Measurements from ENCODE around the gene CD276.

Gene CD276

GRCh38 chr15:73680549-73680948, 3.6 kb upstream of the CD276 start:
- TF ChIP-seq EZH2phosphoT487 (IDR thresholded peaks at IDR 0.05; ENCODE audit: borderline replicate concordance, low read length) (no peak), CTCF (IDR thresholded peaks at IDR 0.05; ENCODE audit: low read depth, low read length, poor library complexity, severe bottlenecking) (no peak)
- no peaks in the 10 kb centered on the region for H3K36me3 ChIP-seq (ENCODE audit: control insufficient read depth, low read length)
- H3K27ac ChIP-seq (ENCODE audit: low read depth, low read length): no peak overlapping the region
- peaks cover 5% of the 10 kb centered on the region; the same call in 1 of the 2 replicates for H3K27me3 ChIP-seq (ENCODE audit: control insufficient read depth, low read length)
- no peaks in the 10 kb centered on the region for H3K9me2 ChIP-seq (replicated peaks; ENCODE audit: control insufficient read depth, low read length)
- no peaks in the 10 kb centered on the region for H3K9me3 ChIP-seq (ENCODE audit: control insufficient read depth, insufficient read depth, low read length)
- no peak overlapping the region for H3K4me3 ChIP-seq (ENCODE audit: low read length)
- H3K4me2 ChIP-seq (ENCODE audit: low read length): no peak overlapping the region
- no peaks in the 10 kb centered on the region for H3F3A ChIP-seq (ENCODE audit: control insufficient read depth, insufficient read depth)
- no peaks in the 10 kb centered on the region for H4K20me1 ChIP-seq (ENCODE audit: control insufficient read depth, insufficient read depth, low read depth, low read length)
- no peaks in the 10 kb centered on the region for H3K4me1 ChIP-seq (ENCODE audit: control insufficient read depth, low read length)
- no peaks in the 10 kb centered on the region for H3K79me2 ChIP-seq (ENCODE audit: control insufficient read depth, low read length)

DNA sequence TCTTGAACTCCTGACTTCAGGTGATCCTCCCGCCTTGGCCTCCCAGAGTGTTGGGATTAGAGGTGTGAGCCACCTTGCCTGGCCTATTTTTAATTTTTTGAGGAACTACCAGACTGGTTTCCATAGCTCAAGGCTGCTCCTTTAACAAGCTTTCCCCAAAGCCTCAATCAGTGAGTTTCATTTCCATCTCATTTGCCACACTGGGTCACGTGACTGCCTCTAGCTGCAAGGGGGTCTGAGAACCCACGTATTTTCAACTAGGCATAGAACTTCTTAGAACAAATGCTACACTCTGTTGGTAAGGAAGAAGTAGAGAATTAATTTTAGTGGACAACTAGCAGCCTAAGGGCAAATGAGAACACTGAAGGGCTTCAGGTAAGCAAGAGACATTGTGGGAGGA, 3.1 kb upstream of the CD276 start:
- no peak overlapping the region for H3K4me2 ChIP-seq (ENCODE audit: low read length)

DNA sequence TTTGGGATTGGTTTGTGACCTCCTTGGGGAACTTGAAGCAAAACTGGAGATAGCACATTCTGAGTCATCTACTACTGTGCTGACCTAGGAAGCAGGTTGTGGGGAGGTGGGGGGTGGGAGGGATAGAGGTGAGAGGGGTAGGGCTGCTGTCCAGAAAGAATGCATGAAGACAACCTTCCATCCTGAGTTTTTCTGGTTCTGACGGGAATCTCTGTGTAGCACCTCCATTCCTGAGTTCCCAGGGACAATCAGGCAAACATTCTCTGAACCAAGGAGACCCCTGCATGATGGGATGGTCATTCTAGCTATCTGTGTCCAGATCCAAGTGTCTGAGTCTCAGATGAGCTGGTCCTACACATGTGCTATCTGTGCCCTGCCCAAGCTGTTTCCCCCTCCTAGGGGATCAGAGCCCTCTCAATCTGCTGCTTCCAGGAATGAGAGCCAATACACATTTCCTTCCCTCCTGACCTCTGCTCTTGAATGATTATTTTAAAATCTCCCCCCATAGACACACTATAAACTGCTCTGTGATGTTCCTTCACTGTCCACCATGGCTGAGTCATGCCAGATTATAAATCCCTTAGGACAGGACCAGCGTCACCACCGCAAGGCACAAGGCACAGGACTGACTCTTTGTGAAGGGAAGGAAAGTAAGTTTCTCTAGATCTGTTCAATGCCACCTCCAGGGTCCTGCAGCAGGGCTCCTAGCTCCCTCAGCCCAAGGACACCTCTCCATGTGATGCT, 2.2 kb upstream of the CD276 start:
- Histone ChIP-seq H3K4me1 (ENCODE audit: control insufficient read depth, low read length) (no peaks in the 10 kb centered on the region), H3K9me2 (replicated peaks; ENCODE audit: control insufficient read depth, low read length) (no peaks in the 10 kb centered on the region), H3K79me2 (ENCODE audit: control insufficient read depth, low read length) (no peaks in the 10 kb centered on the region), H3F3A (ENCODE audit: control insufficient read depth, insufficient read depth) (no peaks in the 10 kb centered on the region), H3K4me2 (ENCODE audit: low read length) (no peak overlapping the region), H4K20me1 (ENCODE audit: control insufficient read depth, insufficient read depth, low read depth, low read length) (no peaks in the 10 kb centered on the region), H3K27me3 (ENCODE audit: control insufficient read depth, low read length) (peaks cover 6% of the 10 kb centered on the region; the same call in 1 of the 2 replicates), H3K36me3 (ENCODE audit: control insufficient read depth, low read length) (no peaks in the 10 kb centered on the region), H3K4me3 (ENCODE audit: low read length) (no peak overlapping the region), H3K27ac (ENCODE audit: low read depth, low read length) (no peak overlapping the region), H3K9me3 (ENCODE audit: control insufficient read depth, insufficient read depth, low read length) (no peaks in the 10 kb centered on the region)
- TF ChIP-seq CTCF (IDR thresholded peaks at IDR 0.05; ENCODE audit: low read depth, low read length, poor library complexity, severe bottlenecking) (no peak), EZH2phosphoT487 (IDR thresholded peaks at IDR 0.05; ENCODE audit: borderline replicate concordance, low read length) (no peak)

More for the DNA sequence above, 3.1 kb upstream of the CD276 start:
- Histone ChIP-seq H3F3A (ENCODE audit: control insufficient read depth, insufficient read depth) (no peaks in the 10 kb centered on the region), H3K36me3 (ENCODE audit: control insufficient read depth, low read length) (no peaks in the 10 kb centered on the region), H3K9me2 (replicated peaks; ENCODE audit: control insufficient read depth, low read length) (no peaks in the 10 kb centered on the region), H3K27ac (ENCODE audit: low read depth, low read length) (no peak overlapping the region), H3K27me3 (ENCODE audit: control insufficient read depth, low read length) (peaks cover 6% of the 10 kb centered on the region; the same call in 1 of the 2 replicates), H4K20me1 (ENCODE audit: control insufficient read depth, insufficient read depth, low read depth, low read length) (no peaks in the 10 kb centered on the region), H3K4me1 (ENCODE audit: control insufficient read depth, low read length) (no peaks in the 10 kb centered on the region), H3K4me3 (ENCODE audit: low read length) (no peak overlapping the region), H3K79me2 (ENCODE audit: control insufficient read depth, low read length) (no peaks in the 10 kb centered on the region), H3K9me3 (ENCODE audit: control insufficient read depth, insufficient read depth, low read length) (no peaks in the 10 kb centered on the region)
- no peak for TF ChIP-seq EZH2phosphoT487 (IDR thresholded peaks at IDR 0.05; ENCODE audit: borderline replicate concordance, low read length)
- no peak for TF ChIP-seq CTCF (IDR thresholded peaks at IDR 0.05; ENCODE audit: low read depth, low read length, poor library complexity, severe bottlenecking)

Data from DOHH2 (cell line).